ENCODE results near the gene PPM1J.

- TF ChIP-seq SPI1 (IDR thresholded peaks at IDR 0.05; ENCODE audit: low read depth, low read length) (no peak), POLR2A (IDR thresholded peaks at IDR 0.05; ENCODE audit: low read depth, low read length) (no peak), TAF1 (IDR thresholded peaks at IDR 0.05; ENCODE audit: low read depth, low read length) (no peak), POLR2AphosphoS5 (IDR thresholded peaks at IDR 0.05; ENCODE audit: low read depth, low read length) (no peak)
Measured at GRCh38 chr1:112665857-112666256, 49.3 kb downstream of the PPM1J start.
